Measurements from ENCODE around the gene CCDC30.

The CCDC30 gene

GRCh38 chr1:42462828-42463763 lies at the start of gene CCDC30:
Gene CCDC30 (plus strand): TSS chr1:42463286. CDS start chr1:42480552, 17,266 bp downstream.
- in situ Hi-C loops (cut with MboI; ENCODE audit: low pct_unique_long_range_greater_than_20kb, low sequenced_read_pairs): no loop called here
- DNase-seq: peak; percentile 85

- DNase-seq: no peak
- in situ Hi-C loops (cut with MboI; ENCODE audit: low pct_unique_long_range_greater_than_20kb, low sequenced_read_pairs): no loop called here
Measured at GRCh38 chr1:42414551-42415496, 48.3 kb upstream of the CCDC30 start.

- DNase-seq: no peak
- in situ Hi-C loops (cut with MboI; ENCODE audit: low pct_unique_long_range_greater_than_20kb, low sequenced_read_pairs): no loop called here
Measured at GRCh38 chr1:42417166-42417565, 45.9 kb upstream of the CCDC30 start.

DNA sequence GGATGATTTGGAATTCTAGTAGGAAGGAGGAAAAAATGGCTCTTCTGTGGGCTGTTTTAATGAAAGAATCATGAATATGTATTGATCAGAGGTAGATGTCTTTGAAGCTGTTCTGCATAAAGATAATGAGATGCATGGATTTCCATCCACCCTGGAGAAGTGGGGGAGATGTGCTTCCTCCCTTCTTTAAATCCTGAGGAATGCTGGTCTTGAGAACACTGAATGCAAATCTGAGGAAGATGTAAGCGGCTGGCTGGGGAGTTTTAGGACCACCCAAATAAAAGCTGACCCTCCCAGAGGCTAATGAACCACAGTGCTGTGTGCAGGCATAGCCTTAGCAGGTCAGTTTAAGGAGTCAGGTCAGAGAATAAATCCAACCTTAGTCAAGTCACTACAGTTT lies 44.6 kb upstream of the CCDC30 start:
- in situ Hi-C loops (cut with MboI; ENCODE audit: low pct_unique_long_range_greater_than_20kb, low sequenced_read_pairs): no loop called here
- no peak for DNase-seq

- in situ Hi-C loops (cut with MboI; ENCODE audit: low pct_unique_long_range_greater_than_20kb, low sequenced_read_pairs): no loop called here
- no peak for DNase-seq
Measured at GRCh38 chr1:42419126-42419821, 43.8 kb upstream of the CCDC30 start.

DNA sequence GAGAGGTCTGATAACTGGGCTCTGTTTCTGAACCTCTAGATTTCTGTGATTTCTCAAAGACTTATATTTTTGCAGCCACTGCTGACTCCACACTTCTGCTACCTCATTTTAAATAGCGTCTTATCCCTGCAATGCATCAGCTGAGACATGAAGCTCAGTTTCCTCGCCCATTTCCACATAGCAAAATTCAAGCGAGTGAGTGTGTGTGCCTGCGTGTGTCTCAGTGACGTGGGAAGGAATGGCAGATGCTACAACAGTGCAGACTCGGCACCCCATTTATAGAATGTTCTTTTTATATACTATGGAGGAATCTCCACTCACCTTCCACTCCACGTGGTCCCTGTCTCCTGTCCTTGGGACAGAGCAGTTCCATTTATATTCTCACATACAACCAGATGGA lies 43.0 kb upstream of the CCDC30 start:
- in situ Hi-C loops (cut with MboI; ENCODE audit: low pct_unique_long_range_greater_than_20kb, low sequenced_read_pairs): no loop called here
- no peak for DNase-seq

DNA sequence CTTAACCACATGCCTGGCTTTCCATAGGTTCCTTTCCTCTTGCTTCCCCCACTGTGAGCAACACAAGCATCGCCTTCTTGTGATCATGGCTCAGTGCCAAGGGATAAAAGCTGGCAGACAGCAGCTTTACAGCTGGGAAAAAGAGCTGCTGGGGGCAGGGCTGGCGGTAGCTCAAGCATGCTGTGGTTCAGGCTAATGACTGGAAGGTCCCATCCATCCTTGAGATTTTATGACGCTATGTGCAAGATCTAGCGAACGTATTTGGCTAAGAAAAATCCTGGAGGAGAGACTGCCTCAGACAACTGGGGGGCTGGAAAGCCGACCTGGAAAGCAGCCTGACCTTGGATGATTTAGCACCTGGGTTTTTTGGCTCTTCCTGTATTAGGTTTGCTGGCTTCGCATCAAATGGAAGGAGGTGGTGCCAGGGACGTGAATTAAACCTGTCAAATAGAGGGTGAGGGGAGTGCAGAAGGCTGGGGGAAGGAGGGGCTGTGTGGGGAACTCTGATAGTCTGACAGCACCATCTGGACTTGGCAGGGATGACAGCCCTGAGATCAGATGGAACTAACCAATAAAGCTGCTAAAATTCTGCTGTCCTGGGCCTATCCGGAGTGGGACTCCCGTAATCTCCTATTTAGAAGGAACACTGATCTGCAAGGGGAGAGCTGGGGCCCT lies 42.0 kb upstream of the CCDC30 start:
- in situ Hi-C loops (cut with MboI; ENCODE audit: low pct_unique_long_range_greater_than_20kb, low sequenced_read_pairs): no loop called here
- peak; percentile 8 for DNase-seq

DNA sequence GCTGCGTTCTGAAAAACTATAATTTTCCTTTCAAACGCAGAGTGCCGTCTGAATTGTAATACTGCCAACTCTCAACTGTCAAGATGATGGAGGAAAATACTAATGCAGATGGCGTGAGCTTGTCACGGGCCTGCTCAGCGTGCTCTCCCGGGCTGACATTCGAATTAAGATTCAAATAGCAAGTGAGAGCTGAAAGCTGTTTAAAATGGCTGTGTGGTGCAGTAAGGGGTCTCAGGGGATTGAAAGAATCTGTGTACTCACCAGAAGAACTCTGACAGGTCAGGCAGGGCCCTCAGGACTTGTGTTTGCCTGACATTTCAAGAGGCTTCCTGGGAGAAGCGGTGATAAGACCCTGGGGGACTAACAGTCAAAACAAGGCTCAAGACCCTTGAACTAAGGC lies 40.3 kb upstream of the CCDC30 start:
- DNase-seq: no peak
- in situ Hi-C loops (cut with MboI; ENCODE audit: low pct_unique_long_range_greater_than_20kb, low sequenced_read_pairs): no loop called here

DNA sequence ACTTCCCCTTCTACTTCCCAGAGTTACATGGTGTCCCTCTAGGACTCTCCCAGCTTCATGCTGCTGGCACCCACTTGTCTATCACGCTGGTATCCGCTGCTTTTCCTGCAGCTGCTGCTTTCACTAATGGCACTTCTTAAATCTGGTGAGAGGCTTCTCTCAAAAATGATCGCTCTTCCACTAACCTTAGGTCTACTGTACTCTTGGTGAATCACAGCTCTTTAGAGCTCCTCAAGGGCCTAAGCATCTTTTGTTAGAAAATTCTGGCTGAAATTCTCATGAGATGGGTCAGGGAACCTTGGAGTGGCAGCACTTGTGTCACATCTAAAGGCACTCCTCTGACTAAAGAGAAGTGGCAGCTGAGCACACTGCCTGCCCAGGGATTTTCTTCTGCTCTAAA lies 39.4 kb upstream of the CCDC30 start:
- in situ Hi-C loops (cut with MboI; ENCODE audit: low pct_unique_long_range_greater_than_20kb, low sequenced_read_pairs): no loop called here
- DNase-seq: no peak

DNA sequence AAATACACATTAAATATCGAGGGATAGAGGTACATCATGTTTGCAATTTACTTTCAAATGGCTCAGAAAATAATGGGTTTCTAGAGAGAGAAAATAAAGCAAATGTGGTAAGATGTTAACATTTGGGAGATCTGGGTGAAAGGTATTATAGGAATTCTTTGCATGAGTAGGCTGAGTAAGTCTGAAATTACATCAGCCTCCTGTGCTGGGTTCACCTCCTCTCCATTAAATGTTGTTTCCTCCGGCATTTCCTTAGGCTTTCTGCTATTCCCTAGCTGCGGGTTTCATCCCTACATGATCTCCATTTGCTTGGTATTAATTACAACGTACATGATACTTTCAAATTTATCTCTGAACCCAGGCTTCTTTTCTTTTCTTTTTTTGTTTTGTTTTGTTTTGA lies 38.9 kb upstream of the CCDC30 start:
- in situ Hi-C loops (cut with MboI; ENCODE audit: low pct_unique_long_range_greater_than_20kb, low sequenced_read_pairs): no loop called here
- no peak for DNase-seq

DNA sequence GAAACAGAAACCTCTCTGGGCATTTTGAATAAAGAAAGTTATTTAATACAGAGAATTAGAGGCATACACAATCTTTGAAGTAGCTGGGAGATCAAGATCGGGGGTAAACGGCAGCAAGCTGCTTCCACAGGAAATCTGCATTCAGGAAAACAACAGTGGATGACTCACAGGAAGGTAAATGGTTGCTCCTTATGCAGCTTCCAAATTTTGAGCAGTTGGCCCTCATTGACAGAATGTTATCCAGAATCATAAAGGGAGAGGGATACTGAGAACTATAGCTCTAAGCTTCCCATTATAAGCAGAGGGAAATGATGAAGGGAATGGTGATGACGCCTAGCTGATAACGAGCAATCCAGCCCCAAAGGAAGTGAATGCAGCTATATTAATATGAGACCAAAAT lies 35.8 kb upstream of the CCDC30 start:
- in situ Hi-C loops (cut with MboI; ENCODE audit: low pct_unique_long_range_greater_than_20kb, low sequenced_read_pairs): no loop called here

GRCh38 chr1:42429603-42430002 lies 33.5 kb upstream of the CCDC30 start:
- peak; percentile 41 for DNase-seq
- in situ Hi-C loops (cut with MboI; ENCODE audit: low pct_unique_long_range_greater_than_20kb, low sequenced_read_pairs): no loop called here

More for the DNA sequence above, 35.8 kb upstream of the CCDC30 start:
- DNase-seq: no peak

- no peak for DNase-seq
- in situ Hi-C loops (cut with MboI; ENCODE audit: low pct_unique_long_range_greater_than_20kb, low sequenced_read_pairs): no loop called here
Measured at GRCh38 chr1:42430286-42431135, 32.6 kb upstream of the CCDC30 start.

DNA sequence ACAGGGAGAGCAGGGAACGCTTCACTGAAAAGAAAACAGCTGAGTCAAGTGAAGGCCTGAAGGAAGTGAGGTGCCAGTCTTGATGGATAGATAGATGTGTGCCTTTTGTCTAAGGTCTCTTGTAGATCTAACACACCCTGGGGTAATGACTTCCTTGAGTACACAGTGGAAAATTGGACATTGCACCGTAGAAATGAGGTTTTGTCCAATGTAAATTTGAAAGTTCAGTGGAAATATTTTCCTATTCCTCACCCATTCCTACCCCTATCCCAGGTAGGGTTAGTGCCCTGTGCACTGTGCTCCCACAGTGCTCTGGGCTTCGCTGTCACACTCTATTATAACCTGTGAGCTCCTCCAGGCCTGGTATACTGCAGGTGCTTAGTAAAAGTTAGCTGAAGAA lies 31.6 kb upstream of the CCDC30 start:
- no peak for DNase-seq
- in situ Hi-C loops (cut with MboI; ENCODE audit: low pct_unique_long_range_greater_than_20kb, low sequenced_read_pairs): no loop called here

GRCh38 chr1:42432714-42433113 lies 30.4 kb upstream of the CCDC30 start:
- in situ Hi-C loops (cut with MboI; ENCODE audit: low pct_unique_long_range_greater_than_20kb, low sequenced_read_pairs): no loop called here
- DNase-seq: no peak

DNA sequence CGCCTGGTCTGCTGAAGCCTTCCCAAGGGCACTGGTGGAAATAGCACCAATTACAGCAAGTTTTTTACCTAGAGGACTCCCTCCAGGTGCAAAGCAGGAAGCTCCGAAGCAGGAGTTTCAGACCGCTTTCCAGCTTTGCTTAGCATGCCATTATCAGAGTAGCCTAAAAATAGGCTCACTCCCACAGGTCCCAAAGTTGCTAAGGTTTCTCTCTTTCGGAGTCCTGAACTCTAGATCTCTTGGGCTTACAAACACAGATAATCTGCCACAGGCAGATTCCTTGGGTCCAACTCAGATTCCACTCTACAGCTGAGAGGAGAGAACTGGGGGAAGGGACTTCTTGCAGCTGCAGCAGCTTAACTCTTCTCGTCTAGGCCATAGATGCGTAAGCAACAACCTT lies 29.7 kb upstream of the CCDC30 start:
- DNase-seq: no peak
- in situ Hi-C loops (cut with MboI; ENCODE audit: low pct_unique_long_range_greater_than_20kb, low sequenced_read_pairs): no loop called here

- no peak for DNase-seq
- in situ Hi-C loops (cut with MboI; ENCODE audit: low pct_unique_long_range_greater_than_20kb, low sequenced_read_pairs): no loop called here
Measured at GRCh38 chr1:42434340-42434739, 28.7 kb upstream of the CCDC30 start.

GRCh38 chr1:42439940-42440339 lies 23.1 kb upstream of the CCDC30 start:
- no peak for DNase-seq
- in situ Hi-C loops (cut with MboI; ENCODE audit: low pct_unique_long_range_greater_than_20kb, low sequenced_read_pairs): no loop called here

Measured in KBM-7 (cell line).